H9 (cell line): ENCODE results near the gene PPP1R14C. TPM values are rescaled to one million over a fixed set of nuclear protein-coding genes. Genes with fewer than 3 reads are reported as not detected.

Experiments used
- DNase-seq: peaks from one replicate; pipeline ENCODE4 v3.0.0-alpha.2; 2017
- H2AFZ ChIP-seq: one replicate; pipeline ENCODE4 v1.6.1; 2013; ENCODE audit warnings: mild to moderate bottlenecking, low read length, control low read depth, moderate library complexity
- H2AK5ac ChIP-seq: 2 replicates; pipeline ENCODE4 v1.6.1; 2013; ENCODE audit warnings: low read length, control low read depth, mixed read lengths; ENCODE audit not compliant: insufficient read length
- H2BK120ac ChIP-seq: one replicate; pipeline ENCODE4 v1.6.1; 2013; ENCODE audit warnings: low read depth, mild to moderate bottlenecking, low read length, control low read depth, inconsistent platforms; ENCODE audit not compliant: poor library complexity, severe bottlenecking
- H2BK12ac ChIP-seq: 2 replicates; pipeline ENCODE4 v1.6.1; 2013; ENCODE audit warnings: low read length, control low read depth, mixed read lengths, low read depth; ENCODE audit not compliant: insufficient read length
- H2BK15ac ChIP-seq: 2 replicates; pipeline ENCODE4 v1.6.1; 2013; ENCODE audit warnings: low read depth, low read length, control low read depth
- H2BK20ac ChIP-seq: one replicate; pipeline ENCODE4 v1.6.1; 2013; ENCODE audit warnings: low read depth, mild to moderate bottlenecking, low read length, control low read depth, inconsistent platforms; ENCODE audit not compliant: poor library complexity, severe bottlenecking
- H2BK5ac ChIP-seq: 2 replicates; pipeline ENCODE4 v1.6.1; 2013; ENCODE audit warnings: low read length, control low read depth, mixed read lengths; ENCODE audit not compliant: insufficient read length
- H3K14ac ChIP-seq: 2 replicates; pipeline ENCODE4 v1.6.1; 2013; ENCODE audit warnings: low read length, control low read depth; ENCODE audit not compliant: insufficient read depth
- H3K18ac ChIP-seq: 2 replicates; pipeline ENCODE4 v1.6.1; 2013; ENCODE audit warnings: low read depth, mild to moderate bottlenecking, mixed read lengths, low read length, control low read depth; ENCODE audit not compliant: insufficient read length
- H3K23ac ChIP-seq: 2 replicates; pipeline ENCODE4 v1.6.1; 2013; ENCODE audit warnings: low read length, control low read depth, mixed read lengths, low read depth; ENCODE audit not compliant: insufficient read length
- H3K23me2 ChIP-seq: 2 replicates; pipeline ENCODE4 v1.6.1; 2013; ENCODE audit warnings: low read depth, mild to moderate bottlenecking, mixed read lengths, low read length, control low read depth; ENCODE audit not compliant: insufficient read length, poor library complexity, severe bottlenecking
- H3K27ac ChIP-seq: 2 replicates; pipeline ENCODE4 v1.5.1; 2013; ENCODE audit warnings: low read length, control low read depth, mixed read lengths, low read depth; ENCODE audit not compliant: insufficient read length
- H3K27me3 ChIP-seq: 2 replicates; pipeline ENCODE4 v1.6.1; 2013; ENCODE audit warnings: low read length, control low read depth, inconsistent platforms; ENCODE audit not compliant: insufficient read depth
- H3K4ac ChIP-seq: 2 replicates; pipeline ENCODE4 v1.6.1; 2013; ENCODE audit warnings: low read depth, mild to moderate bottlenecking, control low read depth, inconsistent platforms, low read length, moderate library complexity
- H3K4me1 ChIP-seq: 2 replicates; pipeline ENCODE4 v1.6.1; 2013; ENCODE audit warnings: low read length, control low read depth, inconsistent platforms; ENCODE audit not compliant: insufficient read depth
- H3K4me2 ChIP-seq: 2 replicates; pipeline ENCODE4 v1.6.1; 2013; ENCODE audit warnings: low read length, control low read depth, mixed read lengths; ENCODE audit not compliant: insufficient read length, insufficient read depth
- H3K56ac ChIP-seq: 2 replicates; pipeline ENCODE4 v1.6.1; 2013; ENCODE audit warnings: low read depth, mild to moderate bottlenecking, mixed read lengths, low read length, control low read depth; ENCODE audit not compliant: insufficient read length
- H3K79me1 ChIP-seq: 2 replicates; pipeline ENCODE4 v1.6.1; 2013; ENCODE audit warnings: low read depth, mild to moderate bottlenecking, moderate library complexity, low read length, control low read depth, inconsistent platforms; ENCODE audit not compliant: insufficient read depth, poor library complexity, severe bottlenecking
- H3K79me2 ChIP-seq: 2 replicates; pipeline ENCODE4 v1.6.1; 2013; ENCODE audit warnings: low read length, control low read depth, inconsistent platforms; ENCODE audit not compliant: insufficient read depth
- H3K9ac ChIP-seq: 2 replicates; pipeline ENCODE4 v1.6.1; 2013; ENCODE audit warnings: low read length, control low read depth, mixed read lengths; ENCODE audit not compliant: insufficient read length; ENCODE audit errors: extremely low read depth
- H3K9me3 ChIP-seq: one replicate; pipeline ENCODE4 v1.6.1; 2013; ENCODE audit warnings: low read depth, low read length, inconsistent platforms; ENCODE audit not compliant: control insufficient read depth
- H3T11ph ChIP-seq: one replicate; pipeline ENCODE4 v1.6.1; 2013; ENCODE audit warnings: mild to moderate bottlenecking, low read length, control low read depth, inconsistent platforms
- H4K20me1 ChIP-seq: one replicate; pipeline ENCODE4 v1.6.1; 2013; ENCODE audit not compliant: control insufficient read depth, insufficient read length, insufficient read depth
- H4K5ac ChIP-seq: 2 replicates; pipeline ENCODE4 v1.6.1; 2013; ENCODE audit warnings: low read depth, mild to moderate bottlenecking, mixed read lengths, low read length, control low read depth; ENCODE audit not compliant: insufficient read length
- H4K8ac ChIP-seq: replicated peaks from 2 replicates; pipeline ENCODE4 v1.6.1; 2013; ENCODE audit warnings: low read length, control low read depth, mixed read lengths, low read depth; ENCODE audit not compliant: insufficient read length
- H4K91ac ChIP-seq: 2 replicates; pipeline ENCODE4 v1.6.1; 2013; ENCODE audit warnings: low read depth, mild to moderate bottlenecking, moderate library complexity, mixed read lengths, low read length, control low read depth; ENCODE audit not compliant: insufficient read length
- H3K27ac Mint-ChIP-seq, 3 experiments: 2 replicates in 2 of 3; 3 replicates in 1 of 3; pipeline ENCODE4 v1.8.0; 2020 to 2021; ENCODE audit warnings: mixed read lengths in 3 of 3, mild to moderate bottlenecking in 1 of 3, moderate library complexity in 1 of 3
- H3K27me3 Mint-ChIP-seq: 2 replicates; pipeline ENCODE4 v1.8.0; 2021; ENCODE audit warnings: low read depth, mild to moderate bottlenecking, moderate library complexity, mixed read lengths
- H3K36me3 Mint-ChIP-seq, 3 experiments: 2 replicates in 2 of 3; 3 replicates in 1 of 3; pipeline ENCODE4 v1.8.0; 2020 to 2021; ENCODE audit warnings: low read depth in 3 of 3, mixed read lengths in 3 of 3; ENCODE audit not compliant: insufficient read depth in 1 of 3
- H3K4me1 Mint-ChIP-seq, 2 experiments: 2 replicates each; pipeline ENCODE4 v1.8.0; 2020; ENCODE audit warnings: mixed read lengths in 2 of 2
- H3K4me3 Mint-ChIP-seq, 2 experiments: 2 replicates in 1 of 2; 3 replicates in 1 of 2; pipeline ENCODE4 v1.8.0; 2020 to 2021; ENCODE audit warnings: mild to moderate bottlenecking in 2 of 2, mixed read lengths in 2 of 2, moderate library complexity in 1 of 2
- H3K9me3 Mint-ChIP-seq, 2 experiments: 2 replicates in 1 of 2; 3 replicates in 1 of 2; pipeline ENCODE4 v1.8.0; 2020; ENCODE audit warnings: mild to moderate bottlenecking in 2 of 2, mixed read lengths in 2 of 2, moderate library complexity in 1 of 2
- total RNA-seq: library from RNA; stranded (reverse); gene quantifications from 2 replicates; pipeline ENCODE4 v1.2.1, GENCODE V29; 2021
- TF ChIP-seq, protein P1 (sequence below): fragments of 200-600 bp; sonication (generic); conservative IDR thresholded peaks from 3 replicates; pipeline ENCODE4 v1.8.0; 2021; ENCODE audit warnings: antibody characterized with exemption, mild to moderate bottlenecking

PPP1R14C gene
- total RNA-seq, 1 experiment from 2014 or later, result 0.37 TPM

DNA sequence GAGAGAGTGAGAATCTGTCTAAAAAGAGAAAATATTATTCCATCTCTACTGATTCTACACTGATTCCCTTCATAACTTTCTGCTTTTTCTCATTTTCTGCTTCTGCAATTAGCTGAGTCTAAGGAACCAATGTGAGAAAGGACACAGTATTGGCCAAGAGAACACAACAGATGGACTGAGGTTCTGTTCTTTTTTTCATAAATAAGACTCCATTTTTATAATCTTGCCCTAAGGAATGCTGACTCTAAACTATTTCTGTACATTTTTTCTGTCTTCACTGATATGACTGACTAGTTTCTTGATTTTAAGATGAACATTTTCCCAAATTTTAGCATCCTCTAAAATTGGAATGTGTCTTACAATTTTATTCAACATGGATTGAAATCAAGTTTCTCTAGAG is 138.9 kb downstream of the PPP1R14C start:
- H3T11ph ChIP-seq, result no peak overlapping the region
- H4K20me1 ChIP-seq, result no peaks in the 10 kb centered on the region
- no peak overlapping the region for H4K5ac ChIP-seq
- no peaks in the 10 kb centered on the region for H3K9me3 ChIP-seq
- H3K27ac Mint-ChIP-seq, result no peak overlapping the region
- H2BK120ac ChIP-seq, result no peak overlapping the region
- H3K4me2 ChIP-seq, result no peak overlapping the region
- DNase-seq, result no peak
- H2BK5ac ChIP-seq, result no peak overlapping the region
- H3K27ac ChIP-seq, result no peak overlapping the region
- H3K79me1 ChIP-seq, result no peaks in the 10 kb centered on the region
- H2BK20ac ChIP-seq, result no peak overlapping the region
- no peak overlapping the region for H4K91ac ChIP-seq
- no peak overlapping the region for H3K56ac ChIP-seq
- H2AK5ac ChIP-seq, result no peak overlapping the region
- no peak overlapping the region for H3K18ac ChIP-seq
- H3K23ac ChIP-seq, result no peak overlapping the region
- peaks cover 4% of the 10 kb centered on the region for H3K27me3 Mint-ChIP-seq
- no peaks in the 10 kb centered on the region for H3K4me1 ChIP-seq
- TF ChIP-seq, protein P1, sequence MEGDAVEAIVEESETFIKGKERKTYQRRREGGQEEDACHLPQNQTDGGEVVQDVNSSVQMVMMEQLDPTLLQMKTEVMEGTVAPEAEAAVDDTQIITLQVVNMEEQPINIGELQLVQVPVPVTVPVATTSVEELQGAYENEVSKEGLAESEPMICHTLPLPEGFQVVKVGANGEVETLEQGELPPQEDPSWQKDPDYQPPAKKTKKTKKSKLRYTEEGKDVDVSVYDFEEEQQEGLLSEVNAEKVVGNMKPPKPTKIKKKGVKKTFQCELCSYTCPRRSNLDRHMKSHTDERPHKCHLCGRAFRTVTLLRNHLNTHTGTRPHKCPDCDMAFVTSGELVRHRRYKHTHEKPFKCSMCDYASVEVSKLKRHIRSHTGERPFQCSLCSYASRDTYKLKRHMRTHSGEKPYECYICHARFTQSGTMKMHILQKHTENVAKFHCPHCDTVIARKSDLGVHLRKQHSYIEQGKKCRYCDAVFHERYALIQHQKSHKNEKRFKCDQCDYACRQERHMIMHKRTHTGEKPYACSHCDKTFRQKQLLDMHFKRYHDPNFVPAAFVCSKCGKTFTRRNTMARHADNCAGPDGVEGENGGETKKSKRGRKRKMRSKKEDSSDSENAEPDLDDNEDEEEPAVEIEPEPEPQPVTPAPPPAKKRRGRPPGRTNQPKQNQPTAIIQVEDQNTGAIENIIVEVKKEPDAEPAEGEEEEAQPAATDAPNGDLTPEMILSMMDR, result no peak
- no peaks in the 10 kb centered on the region for H3K27me3 ChIP-seq
- H2BK12ac ChIP-seq, result no peak overlapping the region
- no peak overlapping the region for H2AFZ ChIP-seq
- no peak overlapping the region for H3K14ac ChIP-seq
- H2BK15ac ChIP-seq, result no peak overlapping the region
- no peak overlapping the region for H3K9ac ChIP-seq
- peaks cover 5 to 8% of the 10 kb centered on the region in 2 experiments; a peak in 4 of 5 replicates for H3K9me3 Mint-ChIP-seq
- no peak overlapping the region for H3K4ac ChIP-seq
- H3K4me1 Mint-ChIP-seq, result peaks cover 0 to 5% of the 10 kb centered on the region in 2 experiments; a peak in 1 of 4 replicates
- peaks cover 3 to 5% (median 4%) of the 10 kb centered on the region in 3 experiments; a peak in 5 of 7 replicates for H3K36me3 Mint-ChIP-seq
- no peak overlapping the region for H4K8ac ChIP-seq
- no peak overlapping the region for H3K4me3 Mint-ChIP-seq
- H3K23me2 ChIP-seq, result no peaks in the 10 kb centered on the region
- H3K79me2 ChIP-seq, result no peaks in the 10 kb centered on the region
